Caco-2 (cell line): ENCODE data around the gene NRSN2. TPM values are rescaled to one million over a fixed set of nuclear protein-coding genes. Genes with fewer than 3 reads are reported as not detected.

Experiments
- BruUV-seq: library from RNA; stranded (reverse); fragments of 400-500 nt; replicated peaks from 2 replicates; lab custom pipeline; 2021; lab: Mats Ljungman, UMichigan
- CTCF ChIA-PET: fragments of 300-600 bp; sonication (Branson Sonifier 250); formaldehyde crosslinking; loops from one replicate; lab custom pipeline; 2022; ENCODE audit warnings: antibody characterized with exemption; lab: Charles Lee
- POLR2A ChIA-PET: fragments of 300-600 bp; sonication (Branson Sonifier 250); formaldehyde crosslinking; loops from one replicate; lab custom pipeline; 2022; ENCODE audit warnings: antibody characterized with exemption; lab: Charles Lee
- DNase-seq, 2 experiments: peaks; one replicate each; pipeline versions ENCODE4 v3.0.0 to v3.0.0-alpha.2; 2020 to 2022
- H3K27me3 ChIP-seq: replicated peaks from 2 replicates; pipeline ENCODE4 v1.6.0; 2011; ENCODE audit warnings: low read length; ENCODE audit not compliant: control insufficient read depth, insufficient read depth
- H3K36me3 ChIP-seq: 2 replicates; pipeline ENCODE4 v1.5.1; 2011; ENCODE audit warnings: low read length; ENCODE audit not compliant: control insufficient read depth, insufficient read depth
- H3K4me1 ChIP-seq: fragments of 250-450 bp; sonication (Bioruptor Pico); 2 replicates; pipeline ENCODE4 v1.5.1; 2020; ENCODE audit warnings: mild to moderate bottlenecking
- H3K4me3 ChIP-seq: 2 replicates; pipeline ENCODE4 v1.5.1; 2011; ENCODE audit warnings: low read depth, mild to moderate bottlenecking, control low read depth, low read length
- H3K9me3 ChIP-seq: fragments of 250-450 bp; sonication (Bioruptor Pico); 2 replicates; pipeline ENCODE4 v1.5.1; 2020; ENCODE audit warnings: mild to moderate bottlenecking, moderate library complexity
- H3K27ac Mint-ChIP-seq: one replicate; pipeline ENCODE4 v1.8.0; 2022; ENCODE audit warnings: mixed read lengths; ENCODE audit not compliant: unreplicated experiment
- H3K27me3 Mint-ChIP-seq: one replicate; pipeline ENCODE4 v1.8.0; 2022; ENCODE audit warnings: mixed read lengths; ENCODE audit not compliant: insufficient read depth, unreplicated experiment
- H3K36me3 Mint-ChIP-seq: one replicate; pipeline ENCODE4 v1.8.0; 2022; ENCODE audit warnings: mild to moderate bottlenecking, mixed read lengths; ENCODE audit not compliant: insufficient read depth, unreplicated experiment
- H3K4me1 Mint-ChIP-seq: one replicate; pipeline ENCODE4 v1.8.0; 2022; ENCODE audit warnings: low read depth, mixed read lengths; ENCODE audit not compliant: unreplicated experiment
- H3K4me3 Mint-ChIP-seq: one replicate; pipeline ENCODE4 v1.8.0; 2022; ENCODE audit warnings: mild to moderate bottlenecking, moderate library complexity, mixed read lengths; ENCODE audit not compliant: unreplicated experiment
- H3K9me3 Mint-ChIP-seq: one replicate; pipeline ENCODE4 v1.8.0; 2022; ENCODE audit warnings: mixed read lengths; ENCODE audit not compliant: unreplicated experiment
- CTCF ChIP-seq, 2 experiments: fragments of 200-600 bp in 1 of 2; IDR thresholded peaks; 1 replicate in 1 of 2; 2 replicates in 1 of 2; pipeline versions ENCODE4 v1.5.1 to v1.8.0; 2011 to 2022; ENCODE audit warnings: antibody characterized with exemption in 1 of 2, control low read depth in 1 of 2, inconsistent platforms in 1 of 2, low read depth in 1 of 2, low read length in 1 of 2, mild to moderate bottlenecking in 1 of 2, moderate library complexity in 1 of 2; ENCODE audit not compliant: insufficient read depth in 1 of 2, severe bottlenecking in 1 of 2, unreplicated experiment in 1 of 2
- intact Hi-C: fragments of 100-400 bp; cut with micrococcal nuclease; formaldehyde crosslinking; loops from one replicate; pipeline ENCODE4 v1.10.0; 2022; ENCODE audit not compliant: unreplicated experiment
- total RNA-seq: library from RNA; stranded (reverse); gene quantifications from 2 replicates; pipeline ENCODE4 v1.2.3, GENCODE V29; 2022

NRSN2 gene
- total RNA-seq, 1 experiment from 2014 or later: 27.5 TPM

- Mint-ChIP-seq H3K4me1 (peaks cover 73% of the 10 kb centered on the region), H3K4me3 (no peak overlapping the region), H3K36me3 (peaks cover 22% of the 10 kb centered on the region), H3K27ac (peak overlapping the region; percentile 49), H3K27me3 (no peaks in the 10 kb centered on the region), H3K9me3 (no peaks in the 10 kb centered on the region)
- no peaks in the 10 kb centered on the region for H3K9me3 ChIP-seq
- H3K27me3 ChIP-seq: no peaks in the 10 kb centered on the region
- no peak overlapping the region for H3K4me3 ChIP-seq
- CTCF ChIA-PET: interaction anchor here (0.9 to 4.2 kb wide), 5 partner anchors 12 to 69 kb away, joined by 3 to 13 read pairs (median 7); partner anchors contain the start of gene TRIB3
- intact Hi-C loops: no loop called here
- POLR2A ChIA-PET: interaction anchor here (0.6 to 1.3 kb wide), 5 partner anchors 9 to 18 kb away, joined by 3 to 15 read pairs (median 3); partner anchors contain the start of gene TRIB3
- peak; percentile 68 to 74 for DNase-seq
- TF ChIP-seq CTCF (IDR thresholded peaks at IDR 0.05; ENCODE audit: insufficient read depth in 1 of 2, low read depth in 1 of 2, low read length in 1 of 2, severe bottlenecking in 1 of 2, unreplicated experiment in 1 of 2): peak in 1 of 2 experiments; percentile 41
- peaks cover 66% of the 10 kb centered on the region for H3K4me1 ChIP-seq
- H3K36me3 ChIP-seq: no peaks in the 10 kb centered on the region
- no TSS peak for BruUV-seq
These were observed 15.7 kb downstream of the NRSN2 start for GRCh38 chr20:362271-363254.

GRCh38 chr20:363319-364078 lies 16.6 kb downstream of the NRSN2 start:
- Histone ChIP-seq H3K27me3 (no peaks in the 10 kb centered on the region), H3K9me3 (no peaks in the 10 kb centered on the region), H3K4me1 (peaks cover 74% of the 10 kb centered on the region), H3K36me3 (no peaks in the 10 kb centered on the region), H3K4me3 (no peak overlapping the region)
- Mint-ChIP-seq H3K36me3 (peaks cover 22% of the 10 kb centered on the region), H3K27ac (peak overlapping the region; percentile 99), H3K9me3 (no peaks in the 10 kb centered on the region), H3K4me1 (peaks cover 81% of the 10 kb centered on the region), H3K27me3 (no peaks in the 10 kb centered on the region), H3K4me3 (peak overlapping the region; percentile 16)
- ChIA-PET CTCF (interaction anchor here (0.5 to 4.2 kb wide), 4 partner anchors 17 to 68 kb away, joined by 5 to 13 read pairs (median 8); partner anchors contain the start of gene TRIB3), POLR2A (interaction anchor here (0.6 kb wide), 1 partner anchor 9 kb away, joined by 3 read pairs; no protein-coding TSS in a partner anchor)
- no TSS peak for BruUV-seq
- no peak for TF ChIP-seq CTCF (IDR thresholded peaks at IDR 0.05; ENCODE audit: insufficient read depth in 1 of 2, low read depth in 1 of 2, low read length in 1 of 2, severe bottlenecking in 1 of 2, unreplicated experiment in 1 of 2)
- no peak for DNase-seq
- intact Hi-C loops: no loop called here
